Globus pallidus (tissue), 1 donor: ENCODE data around the gene MACROD2.
"Not testable (repeated sequence)": the region's sequence is repeated elsewhere in the genome, so short reads cannot be mapped to it uniquely, and the experiment has no call there.

Source experiments
- DNase-seq: peaks from one replicate; pipeline ENCODE4 v3.0.0-alpha.2; 2015; ENCODE audit warnings: low spot score

The MACROD2 gene

GRCh38 chr20:15965165-15965564, 1969.8 kb downstream of the MACROD2 start:
- DNase-seq = no peak

DNA sequence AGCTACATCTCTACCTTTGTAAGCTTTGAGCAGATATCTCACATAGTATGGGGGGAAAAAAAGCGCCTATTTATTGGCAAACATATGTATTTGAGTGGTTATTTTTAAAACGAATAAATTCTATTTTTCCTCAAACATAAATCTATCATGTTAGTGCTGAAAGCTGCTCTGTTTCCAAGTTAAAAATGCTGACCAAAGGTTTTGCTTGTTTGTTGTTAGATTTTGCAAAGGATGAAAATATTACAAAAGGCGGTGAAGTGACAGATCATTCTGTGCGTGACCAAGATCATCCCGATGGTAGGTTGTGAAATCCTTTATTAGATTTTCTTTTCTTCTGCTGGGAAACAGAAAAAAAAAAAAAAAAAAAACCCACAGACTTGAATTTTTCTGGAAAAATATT, 1972.0 kb downstream of the MACROD2 start:
- DNase-seq = no peak

DNA sequence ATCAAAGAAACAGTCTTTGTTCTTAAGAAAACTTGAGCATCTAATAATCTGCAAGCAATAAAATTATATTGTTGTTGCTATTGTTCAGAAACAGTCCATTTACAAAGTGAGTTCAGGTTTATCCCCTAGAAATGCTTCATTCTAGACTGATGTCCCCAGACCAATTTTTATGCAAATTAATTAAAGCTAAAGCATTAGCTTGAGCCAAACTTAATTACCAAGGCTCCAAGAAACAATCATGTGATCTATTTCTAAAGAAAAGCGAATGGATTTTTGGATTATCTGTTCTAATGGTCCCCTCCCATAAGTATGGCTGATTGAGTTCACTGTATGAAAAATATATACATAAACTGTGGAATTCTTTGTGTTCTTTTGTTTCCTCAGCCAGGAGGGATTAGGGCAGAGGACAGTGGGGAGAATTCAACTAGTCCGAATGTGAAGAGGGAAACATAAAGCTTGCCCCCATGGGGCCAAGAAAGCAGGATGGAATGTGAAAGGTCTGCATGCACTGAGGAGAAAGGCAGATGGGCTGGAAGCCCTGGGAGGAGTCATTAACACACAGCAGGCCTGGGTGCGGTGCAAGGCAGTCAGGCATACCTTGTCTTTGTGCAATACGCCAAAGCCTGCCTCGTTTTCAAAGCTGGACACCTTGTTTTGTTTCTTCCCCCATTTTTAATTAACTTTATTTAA, 1980.9 kb downstream of the MACROD2 start:
- no peak for DNase-seq

GRCh38 chr20:15977026-15977425, 1981.7 kb downstream of the MACROD2 start:
- no peak for DNase-seq

DNA sequence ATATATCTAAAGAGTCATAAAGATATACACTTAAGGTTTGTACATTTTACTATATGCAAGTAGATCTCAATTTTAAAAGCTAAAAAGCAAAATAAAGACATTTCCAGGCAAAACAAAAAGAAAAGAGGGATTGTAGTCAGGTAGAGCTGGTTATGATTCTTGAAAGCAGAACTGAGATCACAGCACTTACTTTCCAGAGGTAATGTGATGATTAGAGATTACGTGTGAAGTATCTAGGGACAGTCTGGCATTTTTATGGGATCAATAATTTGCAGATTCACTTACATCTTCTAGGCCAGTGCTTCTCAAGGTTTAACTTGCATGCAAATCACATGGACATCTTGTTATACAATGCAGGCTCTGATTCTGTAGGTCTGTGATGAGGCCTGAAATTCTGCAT, 1982.4 kb downstream of the MACROD2 start:
- no peak for DNase-seq

GRCh38 chr20:15985494-15986368, 1990.4 kb downstream of the MACROD2 start:
- not testable (repeated sequence) for DNase-seq

GRCh38 chr20:15986690-15987089, 1991.4 kb downstream of the MACROD2 start:
- DNase-seq = no peak

DNA sequence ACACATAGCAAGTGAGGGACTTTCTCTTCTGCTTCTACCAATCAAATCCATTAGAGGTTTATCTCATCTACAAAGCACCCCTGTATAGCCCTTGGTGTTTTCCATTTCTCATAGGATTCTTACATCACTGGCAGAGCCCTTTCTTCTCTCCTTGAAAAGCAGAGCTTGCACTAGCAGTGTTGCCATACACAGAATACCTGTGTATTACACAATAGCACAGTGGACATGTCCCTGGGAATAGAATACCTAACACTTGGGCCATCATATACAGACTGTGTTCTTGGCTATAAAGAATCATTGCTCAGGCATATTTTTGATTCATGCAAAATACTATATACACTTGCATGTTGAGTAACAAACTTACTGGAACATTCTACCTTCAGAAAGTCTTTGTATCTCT, 1996.0 kb downstream of the MACROD2 start:
- no peak for DNase-seq

GRCh38 chr20:15992564-15992963, 1997.2 kb downstream of the MACROD2 start:
- DNase-seq = no peak

DNA sequence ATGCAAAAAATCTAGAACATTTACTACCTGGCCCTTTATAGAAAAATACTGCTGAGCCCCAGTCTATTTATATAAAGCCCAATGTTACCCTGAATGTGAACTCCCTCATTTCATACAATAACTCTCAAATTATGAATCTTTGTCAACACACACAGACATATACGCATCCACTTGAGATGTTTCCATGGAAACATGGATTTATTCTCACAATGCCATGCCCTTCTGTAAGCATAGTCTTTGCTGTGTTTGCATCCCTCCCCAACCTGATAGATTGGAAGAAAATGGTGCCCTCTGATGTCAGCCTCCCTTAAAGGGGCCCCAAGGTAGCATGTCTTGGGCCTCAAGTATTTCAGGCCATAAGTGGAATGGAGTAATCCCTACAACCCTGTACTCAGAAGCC, 2004.8 kb downstream of the MACROD2 start:
- DNase-seq = no peak

GRCh38 chr20:16001286-16001685, 2006.0 kb downstream of the MACROD2 start:
- DNase-seq = no peak

GRCh38 chr20:16003310-16003709, 2008.0 kb downstream of the MACROD2 start:
- no peak for DNase-seq

- DNase-seq = no peak
Measured at GRCh38 chr20:16004108-16004854, 2009.0 kb downstream of the MACROD2 start.

DNA sequence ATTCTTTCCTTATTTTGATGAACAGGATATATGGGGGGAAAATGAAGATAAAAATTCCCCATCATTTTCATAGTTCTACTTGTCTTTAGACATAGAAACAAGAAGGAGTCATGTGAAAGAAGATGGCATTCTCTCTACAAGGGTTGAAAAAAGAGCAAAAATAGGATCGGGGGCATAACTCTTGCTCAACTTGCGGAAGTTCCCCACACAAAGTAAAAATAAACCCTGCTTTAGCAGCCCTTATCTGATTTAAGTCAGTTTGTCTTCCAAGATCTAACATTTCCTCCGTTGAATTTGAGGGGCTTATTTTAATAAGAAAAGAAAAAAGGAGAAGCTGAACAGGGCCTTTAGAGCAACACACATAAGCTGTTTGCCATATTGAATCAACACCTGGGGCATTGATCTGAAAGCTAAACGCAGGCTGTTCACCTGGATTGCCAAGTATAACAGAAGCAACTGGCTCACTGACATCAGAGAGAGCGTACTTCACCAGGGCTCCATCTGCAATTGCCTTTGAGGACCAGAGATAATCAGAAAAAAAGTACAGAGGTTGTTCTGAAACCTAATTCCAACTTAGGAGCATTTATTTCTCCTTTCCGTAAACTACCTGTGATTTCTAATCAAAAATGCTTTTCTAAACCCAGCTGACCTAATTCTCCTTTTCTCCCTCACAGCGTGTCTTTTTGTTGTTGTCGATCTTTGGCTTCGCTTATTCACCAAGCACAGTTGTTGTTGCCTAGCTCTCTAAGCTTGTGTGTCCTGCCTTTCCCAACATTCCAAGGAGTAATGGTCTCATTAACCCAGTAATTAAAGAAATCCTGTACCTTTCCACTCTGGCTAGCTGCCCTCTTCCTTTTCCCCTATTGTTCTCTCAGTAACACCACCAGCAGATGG, 2010.0 kb downstream of the MACROD2 start:
- no peak for DNase-seq

DNA sequence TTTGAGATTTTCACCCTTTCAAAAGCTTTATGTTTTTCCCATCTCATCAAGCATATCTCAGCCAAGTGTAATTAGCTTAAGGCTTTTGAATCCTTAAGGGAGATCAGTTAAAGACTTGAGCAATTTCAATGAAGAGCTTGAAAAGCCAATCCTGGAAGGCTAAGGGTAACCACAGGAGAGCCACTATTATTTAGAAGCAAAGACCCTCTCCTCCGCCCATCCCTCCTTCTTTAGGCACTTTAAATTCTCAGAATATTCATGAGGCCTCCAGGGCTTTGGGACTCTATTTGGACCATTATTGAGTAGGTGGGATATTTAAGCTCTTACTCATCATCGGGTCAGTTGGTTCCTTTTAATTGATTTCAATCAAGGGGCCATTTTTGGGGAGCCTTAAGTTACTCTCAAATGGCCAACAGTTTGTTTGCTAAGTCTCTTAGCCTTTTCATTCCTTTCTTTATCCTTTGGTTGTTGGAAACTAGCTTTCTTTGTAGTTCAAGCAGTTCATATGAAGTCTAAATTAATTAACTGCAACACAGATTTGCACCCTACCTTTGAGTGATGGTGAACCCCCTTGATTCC, 2010.7 kb downstream of the MACROD2 start:
- DNase-seq = no peak

GRCh38 chr20:16007164-16007563, 2011.8 kb downstream of the MACROD2 start:
- no peak for DNase-seq

DNA sequence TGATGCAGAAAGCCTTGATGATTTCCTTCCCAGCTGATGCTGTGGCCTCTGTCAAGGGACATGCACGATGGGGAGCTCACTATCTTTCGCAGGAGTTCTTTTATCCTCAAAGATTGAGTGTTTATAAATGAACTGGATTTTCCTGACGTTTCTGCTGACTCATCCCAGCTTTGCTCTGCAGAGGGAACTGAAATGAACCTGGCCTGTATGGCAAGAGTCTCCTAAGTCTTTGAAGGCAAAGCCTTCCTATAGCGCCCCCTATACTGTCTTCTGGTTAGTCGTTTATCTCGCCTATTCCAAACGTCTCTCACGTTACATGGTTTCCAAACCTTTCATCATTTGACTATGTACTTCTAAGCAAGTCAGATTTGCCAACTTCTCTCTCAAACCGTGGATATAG, 2012.6 kb downstream of the MACROD2 start:
- DNase-seq = no peak

GRCh38 chr20:16011056-16011455, 2015.7 kb downstream of the MACROD2 start:
- peak; percentile 10 for DNase-seq

- DNase-seq = no peak
Measured at GRCh38 chr20:16011519-16011918, 2016.2 kb downstream of the MACROD2 start.

- DNase-seq = not testable (repeated sequence)
Measured at GRCh38 chr20:16012934-16013333, 2017.6 kb downstream of the MACROD2 start.

GRCh38 chr20:16013631-16014030, 2018.3 kb downstream of the MACROD2 start:
- DNase-seq = no peak
